EL (cell line): ENCODE results near the gene FIBCD1.

ENCODE experiments used
- DNase-seq: peaks from one replicate; pipeline ENCODE4 v3.0.0-alpha.2; 2016

FIBCD1 gene

GRCh38 chr9:130905902-130906734, 32.9 kb downstream of the FIBCD1 start:
- no peak for DNase-seq

GRCh38 chr9:130905125-130905901, 33.7 kb downstream of the FIBCD1 start:
- DNase-seq = no peak

GRCh38 chr9:130904070-130905044, 34.7 kb downstream of the FIBCD1 start:
- DNase-seq = no peak

DNA sequence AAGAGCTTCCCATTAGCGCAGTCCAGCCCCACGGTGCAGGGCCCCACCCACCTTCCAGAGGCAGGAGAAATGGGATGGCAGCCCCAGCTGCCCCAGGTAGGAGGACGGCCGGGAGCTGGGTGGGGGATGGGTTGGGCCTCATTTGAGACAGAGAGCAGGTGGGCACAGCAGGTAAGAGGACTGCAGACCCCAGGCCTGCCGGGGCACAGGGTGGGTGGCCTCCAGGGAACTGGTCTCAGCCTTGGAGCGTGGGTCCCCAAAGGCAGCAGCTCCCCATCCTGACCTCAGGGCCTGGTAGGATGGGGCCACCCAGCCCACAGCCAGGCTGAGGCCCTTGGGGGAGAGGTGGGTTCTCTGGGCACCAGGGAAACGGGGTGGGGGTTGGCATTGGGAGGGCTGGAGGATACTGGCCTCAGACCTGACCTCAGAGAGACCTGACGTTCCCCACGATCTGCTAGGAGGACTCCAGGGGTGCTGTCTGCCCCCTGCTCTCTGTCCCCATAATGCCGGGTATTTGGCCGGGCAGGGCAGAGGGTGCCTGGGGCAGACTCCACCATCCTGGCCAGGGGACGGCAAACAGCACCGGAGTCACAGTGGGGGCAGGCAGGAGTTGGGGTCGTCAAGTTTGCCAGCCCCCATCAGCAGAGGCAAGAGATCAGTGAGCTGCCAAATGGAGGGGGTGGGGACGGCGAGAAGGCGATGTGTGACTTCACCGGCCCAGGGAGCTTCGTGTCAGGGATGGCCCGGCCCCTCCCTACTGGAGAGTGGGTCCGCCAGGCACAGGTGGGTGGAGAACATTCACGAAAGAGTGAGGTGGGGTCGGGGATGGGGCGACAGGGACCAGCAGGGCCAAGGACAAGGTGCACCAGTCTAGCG, 35.6 kb downstream of the FIBCD1 start:
- no peak for DNase-seq

- no peak for DNase-seq
Observed at GRCh38 chr9:130902204-130903185, 36.6 kb downstream of the FIBCD1 start.

- DNase-seq = peak; percentile 22
Observed at GRCh38 chr9:130901498-130902203, 37.4 kb downstream of the FIBCD1 start.

DNA sequence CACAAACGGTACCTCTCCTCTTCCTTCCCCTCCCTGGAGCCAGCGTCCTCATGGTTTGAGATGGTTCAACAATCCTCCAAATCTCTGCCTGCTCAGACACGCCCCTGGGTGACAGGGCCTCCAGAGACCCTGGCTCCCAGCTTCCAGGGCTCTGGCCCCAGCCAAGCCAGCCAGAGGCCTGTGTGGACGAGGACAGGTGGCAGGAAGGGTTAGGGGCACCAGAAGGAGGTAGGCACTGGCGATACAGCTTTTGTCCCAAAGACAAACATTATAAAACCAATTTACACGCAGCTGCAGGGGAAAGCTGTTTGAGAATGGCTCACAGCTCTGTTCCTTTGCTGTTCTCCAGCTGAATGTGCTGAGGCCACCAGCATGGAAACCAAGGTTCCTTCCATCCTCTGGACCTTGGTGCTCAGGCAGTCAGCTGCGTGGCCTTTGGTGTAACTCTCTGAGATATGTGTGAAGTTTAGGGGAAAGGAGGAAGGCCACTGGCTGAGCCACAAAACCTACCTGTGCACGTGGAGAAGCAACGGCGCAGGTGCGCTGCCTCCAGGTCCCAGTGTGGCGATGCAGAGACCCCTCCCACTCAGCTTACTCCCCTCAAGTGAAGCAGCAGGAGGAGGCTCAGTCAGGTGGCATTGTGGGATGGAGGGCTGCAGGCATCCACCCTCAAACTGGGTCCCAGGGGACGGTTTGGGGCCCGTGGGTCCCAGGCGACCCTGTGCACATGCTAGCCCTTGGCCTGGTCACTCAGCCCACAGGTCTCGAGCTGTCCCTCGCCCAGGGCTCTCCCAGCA, 38.1 kb downstream of the FIBCD1 start:
- no peak for DNase-seq

GRCh38 chr9:130899051-130899748, 39.8 kb downstream of the FIBCD1 start:
- DNase-seq = no peak

- DNase-seq = no peak
Observed at GRCh38 chr9:130898552-130898852, 40.5 kb downstream of the FIBCD1 start.

DNA sequence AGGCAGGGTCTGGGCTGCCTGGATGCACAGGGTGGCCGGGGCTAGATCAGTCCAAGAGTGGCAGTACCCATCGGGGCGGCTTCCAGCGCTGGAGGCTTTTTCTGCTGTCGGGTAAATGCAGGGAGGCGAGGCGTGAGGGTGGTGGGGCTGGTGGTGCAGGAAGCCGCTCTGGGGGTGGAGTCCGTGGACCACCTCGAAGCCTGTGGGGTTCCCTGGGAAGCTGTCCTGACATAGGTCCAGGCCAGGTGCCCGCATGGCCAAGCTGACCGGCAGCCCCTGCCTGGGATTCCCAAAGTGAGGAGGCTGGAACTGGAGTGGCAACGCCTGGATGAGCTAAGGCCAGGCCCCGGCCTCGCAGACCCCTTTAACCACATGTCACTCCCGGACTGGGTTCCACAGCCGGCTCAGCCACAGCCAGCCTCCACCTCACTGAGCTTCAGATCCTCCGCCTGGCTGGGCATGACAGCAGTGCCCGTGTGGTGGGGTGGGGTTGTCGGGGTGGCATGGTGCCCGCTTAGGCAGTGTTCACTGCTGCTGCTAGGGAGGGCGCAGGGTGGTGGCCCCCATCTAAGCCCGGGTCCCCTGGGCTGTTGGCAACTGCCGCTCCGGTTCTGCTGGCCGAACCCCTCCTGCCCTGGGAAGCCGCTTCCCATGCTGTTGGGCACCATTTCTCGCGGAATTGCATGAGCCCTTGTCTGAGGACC, 41.0 kb downstream of the FIBCD1 start:
- no peak for DNase-seq

- DNase-seq = no peak
Observed at GRCh38 chr9:130897105-130897751, 41.8 kb downstream of the FIBCD1 start.

GRCh38 chr9:130896233-130897014, 42.6 kb downstream of the FIBCD1 start, which contains the start of gene QRFP:
QRFP (minus strand) TSS chr9:130896812; CDS start chr9:130893838, 2,974 bp downstream.
- no peak for DNase-seq

GRCh38 chr9:130895481-130896232, 43.4 kb downstream of the FIBCD1 start:
- no peak for DNase-seq

DNA sequence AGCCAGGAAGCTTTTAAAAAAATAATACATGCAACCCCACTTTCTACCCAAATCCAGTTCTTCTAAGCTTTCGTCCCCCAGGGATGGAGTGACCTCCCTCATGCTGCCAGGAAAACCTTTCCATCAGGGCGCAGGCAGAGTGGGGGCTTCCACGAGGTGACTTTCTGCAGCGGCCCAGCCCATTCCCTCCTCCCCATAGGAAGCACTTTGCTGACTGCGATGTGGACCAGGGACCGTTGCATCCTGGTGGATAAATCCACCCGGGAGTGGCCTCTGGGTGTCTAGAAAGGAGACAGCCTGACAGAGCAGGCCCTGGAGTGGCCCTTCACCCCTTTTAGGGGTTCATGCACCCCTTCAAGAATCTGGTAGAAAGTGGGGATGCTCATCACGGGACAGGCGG, 44.0 kb downstream of the FIBCD1 start:
- no peak for DNase-seq

DNA sequence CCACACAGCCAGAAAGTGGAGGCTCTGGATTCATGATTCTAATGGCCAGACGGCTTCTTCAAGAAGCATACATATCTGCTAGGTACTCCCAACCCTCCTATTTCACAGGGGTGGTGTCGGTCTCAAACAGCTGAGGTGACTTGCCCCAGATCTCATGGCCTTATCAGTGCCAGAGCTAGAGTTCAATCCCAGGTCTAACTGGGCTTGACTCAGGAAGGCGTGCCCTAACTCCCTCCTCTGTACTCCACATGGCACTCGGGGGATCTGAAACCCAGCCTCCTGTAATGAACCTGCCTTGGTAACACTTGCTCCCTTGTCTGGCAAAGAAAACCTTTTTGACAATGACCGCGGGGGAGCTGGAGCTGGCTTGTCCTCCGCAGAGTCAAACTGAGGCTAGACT, 44.5 kb downstream of the FIBCD1 start:
- no peak for DNase-seq
